GM12864 (cell line): ENCODE results near the gene SLC13A2.

Source experiments
- DNase-seq: peaks from one replicate; pipeline ENCODE4 v3.0.0-alpha.2; 2011; ENCODE audit warnings: low read depth
- H3K4me3 ChIP-seq: 2 replicates; pipeline ENCODE4 v1.5.1; 2011; ENCODE audit warnings: mild to moderate bottlenecking, low read depth, low read length, control low read depth
- TF ChIP-seq, protein P1 (sequence below): IDR thresholded peaks from 2 replicates; pipeline ENCODE4 v1.5.1; 2011; ENCODE audit warnings: low read depth, mild to moderate bottlenecking, moderate library complexity, low read length, control low read depth, inconsistent platforms; ENCODE audit errors: missing control alignments

Gene SLC13A2

GRCh38 chr17:28470914-28471366 lies 2.5 kb upstream of the SLC13A2 start:
- H3K4me3 ChIP-seq = no peak overlapping the region
- TF ChIP-seq, protein P1, sequence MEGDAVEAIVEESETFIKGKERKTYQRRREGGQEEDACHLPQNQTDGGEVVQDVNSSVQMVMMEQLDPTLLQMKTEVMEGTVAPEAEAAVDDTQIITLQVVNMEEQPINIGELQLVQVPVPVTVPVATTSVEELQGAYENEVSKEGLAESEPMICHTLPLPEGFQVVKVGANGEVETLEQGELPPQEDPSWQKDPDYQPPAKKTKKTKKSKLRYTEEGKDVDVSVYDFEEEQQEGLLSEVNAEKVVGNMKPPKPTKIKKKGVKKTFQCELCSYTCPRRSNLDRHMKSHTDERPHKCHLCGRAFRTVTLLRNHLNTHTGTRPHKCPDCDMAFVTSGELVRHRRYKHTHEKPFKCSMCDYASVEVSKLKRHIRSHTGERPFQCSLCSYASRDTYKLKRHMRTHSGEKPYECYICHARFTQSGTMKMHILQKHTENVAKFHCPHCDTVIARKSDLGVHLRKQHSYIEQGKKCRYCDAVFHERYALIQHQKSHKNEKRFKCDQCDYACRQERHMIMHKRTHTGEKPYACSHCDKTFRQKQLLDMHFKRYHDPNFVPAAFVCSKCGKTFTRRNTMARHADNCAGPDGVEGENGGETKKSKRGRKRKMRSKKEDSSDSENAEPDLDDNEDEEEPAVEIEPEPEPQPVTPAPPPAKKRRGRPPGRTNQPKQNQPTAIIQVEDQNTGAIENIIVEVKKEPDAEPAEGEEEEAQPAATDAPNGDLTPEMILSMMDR = no peak
- no peak for DNase-seq

DNA sequence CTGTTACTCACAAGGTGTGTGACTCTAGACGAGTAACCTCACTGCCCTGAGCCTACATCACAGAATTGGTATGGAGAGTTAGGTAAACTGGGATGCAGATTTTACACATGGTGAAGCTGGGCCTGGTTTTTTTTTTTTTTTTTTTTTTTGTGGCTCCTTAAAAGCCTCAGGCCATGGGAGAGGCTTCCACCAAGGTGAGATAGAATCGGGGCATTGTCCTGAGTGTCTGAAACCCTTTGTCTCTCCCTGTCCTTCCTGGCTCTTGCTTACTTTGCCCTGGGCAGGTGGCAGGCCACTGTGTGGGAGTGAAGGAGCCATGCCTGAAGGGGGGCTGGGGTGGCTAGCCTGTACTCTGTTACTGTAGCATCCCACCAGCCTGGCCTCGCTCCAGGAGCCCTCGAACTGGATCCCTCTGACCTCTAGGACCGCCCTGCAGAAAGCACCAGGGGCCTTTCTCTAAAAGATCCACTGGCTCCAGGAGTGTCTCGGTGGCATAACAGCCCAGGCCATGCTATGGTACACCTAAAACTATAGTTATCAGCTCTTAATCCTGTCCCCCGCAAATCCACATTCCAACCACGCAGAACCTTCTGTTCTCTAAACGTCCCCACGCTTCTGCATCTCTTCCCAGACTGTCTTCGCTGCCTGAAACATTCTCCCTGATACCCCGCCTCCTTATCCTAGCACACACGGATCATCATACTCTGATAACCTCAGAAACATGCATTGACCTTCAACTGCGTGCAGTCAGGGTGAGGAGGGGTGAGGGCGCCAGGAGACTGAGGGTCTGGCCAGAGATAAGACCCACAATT lies 1.7 kb upstream of the SLC13A2 start:
- H3K4me3 ChIP-seq = no peak overlapping the region
- TF ChIP-seq, protein P1 = no peak
- no peak for DNase-seq

- H3K4me3 ChIP-seq = no peak overlapping the region
- TF ChIP-seq, protein P1 = no peak
- DNase-seq = no peak
These were observed 460 bp upstream of the SLC13A2 start for GRCh38 chr17:28472871-28473497.

- no peak overlapping the region for H3K4me3 ChIP-seq
- no peak for DNase-seq
- TF ChIP-seq, protein P1 = no peak
These were observed 677 bp downstream of the SLC13A2 start for GRCh38 chr17:28474111-28474531.

GRCh38 chr17:28475151-28475900 lies 1.9 kb downstream of the SLC13A2 start:
- TF ChIP-seq, protein P1 = no peak
- H3K4me3 ChIP-seq = no peak overlapping the region
- no peak for DNase-seq

DNA sequence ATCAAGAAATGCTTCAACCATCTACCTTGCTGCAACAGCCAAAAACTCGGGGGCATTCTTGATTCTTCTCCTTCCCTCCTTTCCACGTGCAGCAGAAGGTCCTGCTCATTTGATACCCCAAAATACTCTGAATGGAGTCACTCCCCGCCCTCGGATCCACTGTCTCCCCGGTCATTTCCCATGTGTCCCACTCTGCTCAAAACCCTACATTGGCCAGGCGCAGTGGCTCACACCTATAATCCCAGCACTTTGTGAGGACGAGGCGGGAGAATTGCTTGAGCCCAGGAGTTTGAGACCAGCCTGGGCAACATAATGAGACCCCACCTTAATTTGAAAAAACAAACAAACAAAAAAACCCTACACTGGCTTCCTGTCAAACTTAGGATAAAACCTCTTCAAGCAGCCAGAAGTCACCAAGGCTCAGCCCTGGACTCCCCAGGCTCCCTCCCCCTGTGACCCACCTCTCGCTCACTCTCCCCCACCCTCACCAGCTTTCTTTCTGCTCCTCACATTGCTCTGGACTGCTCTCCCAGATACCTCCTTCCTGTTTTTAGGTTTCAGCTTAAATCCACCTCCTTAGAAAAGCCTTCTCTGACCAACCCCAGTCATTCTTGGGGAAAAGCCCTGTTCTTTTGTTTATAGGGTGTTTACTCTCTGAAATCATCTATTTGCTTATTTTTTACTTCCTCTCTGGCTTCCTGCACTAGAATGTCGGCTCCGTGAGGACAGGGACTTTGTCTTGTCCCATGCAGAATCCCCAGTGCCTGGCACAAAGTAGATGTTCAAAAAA lies 2.8 kb downstream of the SLC13A2 start:
- H3K4me3 ChIP-seq = no peak overlapping the region
- TF ChIP-seq, protein P1 = no peak
- DNase-seq = no peak
